Muscle layer of colon (tissue), 2 donors: ENCODE results near the gene ALK.

Experiments
- H3K27ac ChIP-seq: one replicate; pipeline ENCODE4 v1.7.0; 2013; ENCODE audit warnings: low read depth, mild to moderate bottlenecking, low read length, moderate library complexity
- H3K27me3 ChIP-seq, 2 donors: one replicate each; pipeline ENCODE4 v1.7.0; 2013; ENCODE audit warnings: low read length in 2 of 2, mild to moderate bottlenecking in 2 of 2; ENCODE audit not compliant: insufficient read depth in 2 of 2, control insufficient read depth in 1 of 2
- H3K36me3 ChIP-seq: one replicate; pipeline ENCODE4 v1.7.0; 2013; ENCODE audit warnings: mild to moderate bottlenecking, low read length; ENCODE audit not compliant: insufficient read depth
- H3K4me1 ChIP-seq: one replicate; pipeline ENCODE4 v1.7.0; 2013; ENCODE audit warnings: mild to moderate bottlenecking, low read length; ENCODE audit not compliant: insufficient read depth
- H3K4me3 ChIP-seq, 2 donors: one replicate each; pipeline ENCODE4 v1.7.0; 2013; ENCODE audit warnings: low read length in 2 of 2, low read depth in 1 of 2, mild to moderate bottlenecking in 1 of 2, moderate library complexity in 1 of 2
- H3K9ac ChIP-seq: one replicate; pipeline ENCODE4 v1.7.0; 2013; ENCODE audit warnings: low read length
- H3K9me3 ChIP-seq: one replicate; pipeline ENCODE4 v1.7.0; 2013; ENCODE audit warnings: mild to moderate bottlenecking, low read length
- donor health status: abdominal sarcoma.
- donor health status: Adenocarcinoma of cecum.

ALK gene

GRCh38 chr2:29615841-29616240 is 305.5 kb downstream of the ALK start:
- Histone ChIP-seq H3K36me3 (no peaks in the 10 kb centered on the region), H3K4me1 (no peaks in the 10 kb centered on the region), H3K9ac (no peak overlapping the region), H3K9me3 (no peaks in the 10 kb centered on the region), H3K4me3 (no peak overlapping the region), H3K27ac (no peak overlapping the region), H3K27me3 (no peaks in the 10 kb centered on the region)

- no peak overlapping the region for H3K4me3 ChIP-seq
- no peaks in the 10 kb centered on the region for H3K27me3 ChIP-seq
- H3K36me3 ChIP-seq: no peaks in the 10 kb centered on the region
- no peaks in the 10 kb centered on the region for H3K4me1 ChIP-seq
- H3K9me3 ChIP-seq: no peaks in the 10 kb centered on the region
- H3K9ac ChIP-seq: no peak overlapping the region
- H3K27ac ChIP-seq: no peak overlapping the region
Measured at GRCh38 chr2:29615183-29615582, 306.2 kb downstream of the ALK start.

- H3K9me3 ChIP-seq: no peaks in the 10 kb centered on the region
- H3K36me3 ChIP-seq: no peaks in the 10 kb centered on the region
- H3K27ac ChIP-seq: no peak overlapping the region
- H3K4me1 ChIP-seq: no peaks in the 10 kb centered on the region
- H3K27me3 ChIP-seq: no peaks in the 10 kb centered on the region
- no peak overlapping the region for H3K4me3 ChIP-seq
- no peak overlapping the region for H3K9ac ChIP-seq
Measured at GRCh38 chr2:29614295-29614830, 307.0 kb downstream of the ALK start.

- Histone ChIP-seq H3K9me3 (no peaks in the 10 kb centered on the region), H3K9ac (no peak overlapping the region), H3K36me3 (no peaks in the 10 kb centered on the region), H3K27me3 (no peaks in the 10 kb centered on the region), H3K4me3 (no peak overlapping the region), H3K27ac (no peak overlapping the region), H3K4me1 (no peaks in the 10 kb centered on the region)
Measured at GRCh38 chr2:29613792-29614266, 307.6 kb downstream of the ALK start.

GRCh38 chr2:29613067-29613466 is 308.3 kb downstream of the ALK start:
- Histone ChIP-seq H3K36me3 (no peaks in the 10 kb centered on the region), H3K4me3 (no peak overlapping the region), H3K9me3 (no peaks in the 10 kb centered on the region), H3K27ac (no peak overlapping the region), H3K4me1 (no peaks in the 10 kb centered on the region), H3K9ac (no peak overlapping the region), H3K27me3 (no peaks in the 10 kb centered on the region)

- Histone ChIP-seq H3K36me3 (no peaks in the 10 kb centered on the region), H3K9me3 (no peaks in the 10 kb centered on the region), H3K27ac (no peak overlapping the region), H3K27me3 (no peaks in the 10 kb centered on the region), H3K9ac (no peak overlapping the region), H3K4me1 (no peaks in the 10 kb centered on the region), H3K4me3 (no peak overlapping the region)
Measured at GRCh38 chr2:29612568-29612967, 308.8 kb downstream of the ALK start.

- Histone ChIP-seq H3K9ac (no peak overlapping the region), H3K9me3 (no peaks in the 10 kb centered on the region), H3K27me3 (no peaks in the 10 kb centered on the region), H3K4me1 (no peaks in the 10 kb centered on the region), H3K36me3 (no peaks in the 10 kb centered on the region), H3K27ac (no peak overlapping the region), H3K4me3 (no peak overlapping the region)
Measured at GRCh38 chr2:29611850-29612249, 309.5 kb downstream of the ALK start.

GRCh38 chr2:29611261-29611660 is 310.1 kb downstream of the ALK start:
- Histone ChIP-seq H3K27me3 (no peaks in the 10 kb centered on the region), H3K4me3 (no peak overlapping the region), H3K9me3 (no peaks in the 10 kb centered on the region), H3K4me1 (no peaks in the 10 kb centered on the region), H3K36me3 (no peaks in the 10 kb centered on the region), H3K9ac (no peak overlapping the region), H3K27ac (no peak overlapping the region)

GRCh38 chr2:29610569-29610968 is 310.8 kb downstream of the ALK start:
- no peak overlapping the region for H3K9ac ChIP-seq
- H3K36me3 ChIP-seq: no peaks in the 10 kb centered on the region
- no peak overlapping the region for H3K4me3 ChIP-seq
- no peak overlapping the region for H3K27ac ChIP-seq
- no peaks in the 10 kb centered on the region for H3K4me1 ChIP-seq
- H3K27me3 ChIP-seq: no peaks in the 10 kb centered on the region
- H3K9me3 ChIP-seq: no peaks in the 10 kb centered on the region

GRCh38 chr2:29607038-29607420 is 314.4 kb downstream of the ALK start:
- no peak overlapping the region for H3K4me3 ChIP-seq
- H3K9me3 ChIP-seq: no peaks in the 10 kb centered on the region
- H3K9ac ChIP-seq: no peak overlapping the region
- no peaks in the 10 kb centered on the region for H3K36me3 ChIP-seq
- no peak overlapping the region for H3K27ac ChIP-seq
- H3K4me1 ChIP-seq: no peaks in the 10 kb centered on the region
- no peaks in the 10 kb centered on the region for H3K27me3 ChIP-seq

GRCh38 chr2:29606104-29607037 is 315.0 kb downstream of the ALK start:
- no peaks in the 10 kb centered on the region for H3K4me1 ChIP-seq
- no peak overlapping the region for H3K27ac ChIP-seq
- no peaks in the 10 kb centered on the region for H3K9me3 ChIP-seq
- no peaks in the 10 kb centered on the region for H3K36me3 ChIP-seq
- H3K27me3 ChIP-seq: no peaks in the 10 kb centered on the region
- no peak overlapping the region for H3K9ac ChIP-seq
- H3K4me3 ChIP-seq: no peak overlapping the region

- Histone ChIP-seq H3K4me3 (no peak overlapping the region), H3K27me3 (no peaks in the 10 kb centered on the region)
Measured at GRCh38 chr2:29603341-29603740, 318.0 kb downstream of the ALK start.

More at GRCh38 chr2:29603341-29603740, 318.0 kb downstream of the ALK start:
- no peak overlapping the region for H3K9ac ChIP-seq
- no peaks in the 10 kb centered on the region for H3K4me1 ChIP-seq
- H3K27ac ChIP-seq: no peak overlapping the region
- no peaks in the 10 kb centered on the region for H3K9me3 ChIP-seq
- no peaks in the 10 kb centered on the region for H3K36me3 ChIP-seq
